WERI-Rb-1 (cell line): ENCODE measurements around the gene PRPF6.

Experiments
- DNase-seq: peaks from one replicate; pipeline ENCODE4 v3.0.0-alpha.2; 2020
- H3K27ac ChIP-seq: fragments of 250-450 bp; sonication (Bioruptor Pico); 2 replicates; pipeline ENCODE4 v1.5.1; 2020; ENCODE audit warnings: mild to moderate bottlenecking, moderate library complexity
- H3K27me3 ChIP-seq: fragments of 250-450 bp; sonication (Bioruptor Pico); 2 replicates; pipeline ENCODE4 v1.5.1; 2021; ENCODE audit warnings: mild to moderate bottlenecking, low read depth, moderate library complexity; ENCODE audit not compliant: insufficient read depth, severe bottlenecking
- H3K36me3 ChIP-seq: fragments of 250-450 bp; sonication (Bioruptor Pico); 2 replicates; pipeline ENCODE4 v1.5.1; 2020; ENCODE audit warnings: mild to moderate bottlenecking, moderate library complexity
- H3K4me3 ChIP-seq: 2 replicates; pipeline ENCODE4 v1.5.1; 2011; ENCODE audit warnings: low read depth, mild to moderate bottlenecking, control low read depth, low read length
- H3K9me3 ChIP-seq: fragments of 250-450 bp; sonication (Bioruptor Pico); 2 replicates; pipeline ENCODE4 v1.5.1; 2021; ENCODE audit warnings: mild to moderate bottlenecking, moderate library complexity; ENCODE audit not compliant: severe bottlenecking
- TF ChIP-seq, protein P1 (sequence below): IDR thresholded peaks from 2 replicates; pipeline ENCODE4 v1.5.1; 2011; ENCODE audit warnings: low read depth, mild to moderate bottlenecking, control low read depth, inconsistent platforms, low read length

Gene PRPF6

GRCh38 chr20:64067005-64067632 is 86.2 kb downstream of the PRPF6 start:
- DNase-seq: no peak
- TF ChIP-seq, protein P1, sequence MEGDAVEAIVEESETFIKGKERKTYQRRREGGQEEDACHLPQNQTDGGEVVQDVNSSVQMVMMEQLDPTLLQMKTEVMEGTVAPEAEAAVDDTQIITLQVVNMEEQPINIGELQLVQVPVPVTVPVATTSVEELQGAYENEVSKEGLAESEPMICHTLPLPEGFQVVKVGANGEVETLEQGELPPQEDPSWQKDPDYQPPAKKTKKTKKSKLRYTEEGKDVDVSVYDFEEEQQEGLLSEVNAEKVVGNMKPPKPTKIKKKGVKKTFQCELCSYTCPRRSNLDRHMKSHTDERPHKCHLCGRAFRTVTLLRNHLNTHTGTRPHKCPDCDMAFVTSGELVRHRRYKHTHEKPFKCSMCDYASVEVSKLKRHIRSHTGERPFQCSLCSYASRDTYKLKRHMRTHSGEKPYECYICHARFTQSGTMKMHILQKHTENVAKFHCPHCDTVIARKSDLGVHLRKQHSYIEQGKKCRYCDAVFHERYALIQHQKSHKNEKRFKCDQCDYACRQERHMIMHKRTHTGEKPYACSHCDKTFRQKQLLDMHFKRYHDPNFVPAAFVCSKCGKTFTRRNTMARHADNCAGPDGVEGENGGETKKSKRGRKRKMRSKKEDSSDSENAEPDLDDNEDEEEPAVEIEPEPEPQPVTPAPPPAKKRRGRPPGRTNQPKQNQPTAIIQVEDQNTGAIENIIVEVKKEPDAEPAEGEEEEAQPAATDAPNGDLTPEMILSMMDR: no peak
- Histone ChIP-seq H3K4me3 (no peak overlapping the region), H3K9me3 (no peaks in the 10 kb centered on the region), H3K36me3 (no peaks in the 10 kb centered on the region), H3K27me3 (no peaks in the 10 kb centered on the region), H3K27ac (no peak overlapping the region)

DNA sequence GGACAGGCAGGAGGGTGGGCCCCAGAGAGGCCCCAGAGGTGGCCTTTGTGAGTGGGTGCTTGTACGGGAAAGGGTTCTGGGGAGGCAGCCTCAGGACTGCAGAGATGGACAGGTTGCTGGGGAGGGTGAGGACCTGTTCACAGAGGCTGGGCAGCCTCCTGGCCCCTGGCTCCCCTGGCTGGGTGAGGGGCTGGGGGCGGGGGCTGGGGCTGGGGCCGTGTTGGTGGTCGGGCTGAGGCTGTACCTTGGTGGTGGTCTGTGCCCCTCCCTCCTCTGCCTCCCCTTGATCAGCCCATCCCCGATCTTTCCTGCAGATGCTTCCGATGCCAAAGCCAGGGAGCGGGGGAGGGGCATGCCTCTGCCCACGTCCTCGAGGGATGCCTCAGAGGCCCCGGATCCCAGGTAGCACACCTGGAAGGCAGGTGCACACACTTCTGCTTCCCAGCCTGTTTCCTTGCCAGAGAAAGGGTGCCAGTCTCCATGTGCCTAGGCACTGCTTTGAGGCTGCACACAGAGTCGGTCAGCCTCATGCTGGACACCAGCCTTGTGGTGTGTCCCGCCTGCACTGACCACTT is 86.9 kb downstream of the PRPF6 start:
- H3K4me3 ChIP-seq: no peak overlapping the region
- DNase-seq: no peak
- H3K27me3 ChIP-seq: no peaks in the 10 kb centered on the region
- H3K27ac ChIP-seq: no peak overlapping the region
- no peaks in the 10 kb centered on the region for H3K9me3 ChIP-seq
- TF ChIP-seq, protein P1: no peak
- no peaks in the 10 kb centered on the region for H3K36me3 ChIP-seq

DNA sequence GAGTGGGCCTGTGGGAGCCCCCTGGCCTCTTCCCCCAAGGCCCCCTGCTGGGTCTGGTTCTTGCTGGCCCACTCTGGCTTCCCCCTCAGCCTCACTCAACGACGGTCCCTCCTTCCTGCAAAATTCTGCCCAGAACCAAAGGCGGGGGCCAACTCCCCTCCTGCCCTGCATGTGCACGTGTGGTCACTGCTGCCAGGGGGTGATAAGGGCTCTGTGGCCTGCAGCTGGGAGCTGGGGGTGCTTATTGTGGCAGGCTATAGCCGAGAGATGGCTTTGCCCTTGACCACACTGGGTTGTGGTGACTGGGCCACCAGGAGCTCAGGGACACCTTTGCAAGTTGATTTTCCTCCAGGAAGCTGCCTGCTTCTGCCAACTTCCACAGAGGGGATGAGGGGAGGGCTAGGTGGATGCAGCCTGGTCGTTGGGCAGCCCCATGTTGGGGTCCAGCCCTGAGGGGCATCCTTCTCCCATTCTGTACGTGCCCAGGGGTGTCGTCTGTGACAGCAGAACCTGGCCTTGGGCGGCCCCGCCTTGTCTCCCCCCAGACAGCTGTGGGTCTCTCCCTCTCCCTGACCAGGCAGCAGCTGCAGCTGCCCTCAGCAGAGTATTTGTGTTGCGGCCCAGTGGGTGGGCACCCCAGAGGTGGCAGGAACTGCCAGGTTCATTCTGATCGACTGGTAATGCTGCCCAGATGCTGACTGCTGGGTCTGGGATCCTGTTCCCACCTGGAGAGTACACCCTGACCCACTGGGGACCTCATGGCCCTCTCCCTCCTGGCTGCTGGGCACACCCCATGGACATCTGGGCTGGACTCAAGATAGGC is 87.7 kb downstream of the PRPF6 start:
- TF ChIP-seq, protein P1: no peak
- Histone ChIP-seq H3K27ac (no peak overlapping the region), H3K36me3 (no peaks in the 10 kb centered on the region), H3K4me3 (no peak overlapping the region), H3K27me3 (no peaks in the 10 kb centered on the region), H3K9me3 (no peaks in the 10 kb centered on the region)
- DNase-seq: no peak

DNA sequence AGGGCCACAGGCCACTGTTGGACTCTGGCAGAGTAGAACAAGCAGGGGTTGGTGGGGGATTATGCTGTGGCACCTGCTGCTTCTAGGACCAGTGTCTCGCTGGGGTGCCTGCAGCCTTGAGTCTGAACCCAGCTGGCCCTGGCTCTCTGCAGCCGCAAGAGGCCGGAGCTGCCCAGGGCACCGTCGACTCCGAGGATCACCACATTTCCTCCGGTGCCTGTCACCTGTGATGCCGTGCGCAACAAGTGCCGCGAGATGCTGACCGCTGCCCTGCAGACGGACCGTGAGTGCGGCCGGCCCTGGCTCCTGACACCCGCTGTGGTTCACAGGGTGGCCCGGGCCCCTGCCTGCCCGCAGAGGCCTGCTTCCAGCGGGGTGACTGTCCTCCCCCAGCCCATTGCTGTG is 88.3 kb downstream of the PRPF6 start:
- TF ChIP-seq, protein P1: no peak
- no peak for DNase-seq
- Histone ChIP-seq H3K27ac (no peak overlapping the region), H3K4me3 (no peak overlapping the region), H3K36me3 (no peaks in the 10 kb centered on the region), H3K27me3 (no peaks in the 10 kb centered on the region), H3K9me3 (no peaks in the 10 kb centered on the region)

DNA sequence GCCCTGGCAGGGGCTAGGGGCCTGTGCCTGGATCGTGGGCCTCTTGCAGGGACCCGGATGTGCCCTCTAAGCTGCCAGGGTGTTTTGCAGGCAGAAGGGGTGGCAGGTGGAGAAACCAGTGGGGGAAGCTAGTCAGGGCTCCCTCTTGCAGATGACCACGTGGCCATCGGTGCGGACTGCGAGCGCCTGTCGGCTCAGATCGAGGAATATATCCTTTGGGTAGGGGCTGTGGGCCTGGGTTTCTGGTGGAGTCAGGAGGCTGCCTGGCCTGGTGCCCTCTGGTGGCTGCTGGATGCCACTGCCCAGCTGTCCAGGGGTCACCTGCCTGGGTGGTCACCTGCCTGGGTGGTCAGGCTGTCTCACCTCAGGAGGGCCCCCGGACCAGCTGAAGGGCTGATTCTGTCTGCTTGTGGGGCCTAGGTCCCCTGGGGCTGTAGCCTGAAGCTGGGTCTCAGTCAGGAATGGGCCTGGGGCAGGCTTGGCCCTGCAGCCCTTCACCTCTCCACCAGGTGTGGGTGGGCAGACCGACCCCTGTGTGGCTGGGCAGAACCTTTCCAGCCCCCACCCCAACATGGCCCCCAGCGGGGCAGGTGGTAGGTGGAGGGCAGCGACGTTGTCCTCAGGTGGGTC is 88.8 kb downstream of the PRPF6 start:
- no peaks in the 10 kb centered on the region for H3K36me3 ChIP-seq
- H3K27ac ChIP-seq: no peak overlapping the region
- no peaks in the 10 kb centered on the region for H3K27me3 ChIP-seq
- no peak overlapping the region for H3K4me3 ChIP-seq
- DNase-seq: peak; percentile 53
- TF ChIP-seq, protein P1: peak; percentile 87
- H3K9me3 ChIP-seq: no peaks in the 10 kb centered on the region
